Activated T-helper 17 cell treated with anti-CD3 and anti-CD28 coated beads, Interleukin-2, amount 50 U/mL, for 72 hours (primary cell): ENCODE data around the gene PDZD7. TPM values are rescaled to one million over a fixed set of nuclear protein-coding genes. Genes with fewer than 3 reads are reported as not detected.

Experiments
- ATAC-seq: fragments of 150-1000 bp; cut with Tn5 transposase; replicated peaks from 2 replicates; pipeline ENCODE4 v1.10.0; 2021; ENCODE audit warnings: mild to moderate bottlenecking, moderate library complexity
- H3K27ac Mint-ChIP-seq: one replicate; pipeline ENCODE4 v1.8.0; 2022; ENCODE audit warnings: mixed read lengths
- H3K27me3 Mint-ChIP-seq: one replicate; pipeline ENCODE4 v1.8.0; 2022; ENCODE audit warnings: mixed read lengths
- H3K36me3 Mint-ChIP-seq: one replicate; pipeline ENCODE4 v1.8.0; 2022; ENCODE audit warnings: low read depth, mild to moderate bottlenecking, mixed read lengths
- H3K4me1 Mint-ChIP-seq: one replicate; pipeline ENCODE4 v1.8.0; 2022; ENCODE audit warnings: mixed read lengths
- H3K4me3 Mint-ChIP-seq: one replicate; pipeline ENCODE4 v1.8.0; 2022; ENCODE audit warnings: mild to moderate bottlenecking, mixed read lengths
- H3K9me3 Mint-ChIP-seq: one replicate; pipeline ENCODE4 v1.8.0; 2022; ENCODE audit warnings: mixed read lengths
- total RNA-seq, 2 donors: library from RNA; stranded (reverse); gene quantifications; one replicate each; pipeline ENCODE4 v1.2.3, GENCODE V29; 2022

PDZD7 gene
- total RNA-seq, 2 donors from 2014 or later, result 0.48 to 2.9 TPM

DNA sequence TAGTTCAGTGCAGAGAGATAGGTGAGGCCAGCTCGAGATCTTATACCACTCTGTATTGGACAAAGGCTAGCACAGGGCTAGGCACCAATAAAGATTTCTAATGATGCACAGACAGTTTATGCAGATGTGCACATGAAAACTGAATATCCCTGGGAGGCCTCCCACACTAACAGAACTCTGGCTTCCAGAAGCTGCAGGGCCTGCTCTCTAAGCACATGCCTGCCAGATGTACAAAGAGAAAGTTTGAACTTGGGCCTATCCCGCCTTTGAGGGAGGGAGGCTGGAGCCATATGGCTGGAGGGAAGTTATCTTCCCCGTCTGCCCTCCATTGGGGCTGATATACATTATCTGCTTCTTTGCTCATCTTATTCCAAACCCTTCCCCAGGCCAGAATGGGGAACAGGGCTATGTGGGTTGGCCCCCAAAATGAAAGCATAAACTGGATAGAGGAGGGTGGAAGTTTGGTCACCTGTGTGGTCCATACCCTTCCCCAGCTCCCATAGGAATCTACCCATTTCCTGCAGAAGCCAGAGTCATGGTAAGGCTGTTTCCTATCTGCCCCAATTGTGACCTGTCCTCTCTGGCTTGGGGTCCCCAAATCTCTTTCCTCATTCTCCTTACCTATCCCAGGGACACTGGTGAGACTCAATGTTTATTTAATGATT is 34.7 kb upstream of the PDZD7 start:
- H3K4me3 Mint-ChIP-seq, result peak overlapping the region; percentile 80
- no peaks in the 10 kb centered on the region for H3K9me3 Mint-ChIP-seq
- H3K27me3 Mint-ChIP-seq, result peaks cover 22% of the 10 kb centered on the region
- H3K27ac Mint-ChIP-seq, result no peak overlapping the region
- no peaks in the 10 kb centered on the region for H3K36me3 Mint-ChIP-seq
- ATAC-seq, result no peak
- no peaks in the 10 kb centered on the region for H3K4me1 Mint-ChIP-seq

DNA sequence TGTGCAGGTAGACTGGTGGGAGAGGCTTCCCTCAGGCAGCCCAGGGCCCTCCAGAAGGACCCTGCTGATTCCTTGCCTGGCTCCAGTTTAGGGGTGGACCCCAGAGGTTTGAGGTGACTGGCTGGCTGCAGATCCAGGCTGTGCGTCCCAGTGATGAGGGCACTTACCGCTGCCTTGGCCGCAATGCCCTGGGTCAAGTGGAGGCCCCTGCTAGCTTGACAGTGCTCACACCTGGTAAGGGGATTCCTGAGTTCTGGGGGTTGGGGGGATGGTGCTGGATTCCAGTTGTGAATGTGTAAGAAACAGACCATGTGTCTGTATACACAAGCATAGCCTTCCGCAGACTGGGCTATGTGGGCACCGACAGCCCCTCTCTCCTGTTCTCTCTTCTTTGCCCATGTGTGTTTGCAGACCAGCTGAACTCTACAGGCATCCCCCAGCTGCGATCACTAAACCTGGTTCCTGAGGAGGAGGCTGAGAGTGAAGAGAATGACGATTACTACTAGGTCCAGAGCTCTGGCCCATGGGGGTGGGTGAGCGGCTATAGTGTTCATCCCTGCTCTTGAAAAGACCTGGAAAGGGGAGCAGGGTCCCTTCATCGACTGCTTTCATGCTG is 33.6 kb upstream of the PDZD7 start:
- ATAC-seq, result no peak
- H3K9me3 Mint-ChIP-seq, result no peaks in the 10 kb centered on the region
- H3K4me3 Mint-ChIP-seq, result no peak overlapping the region
- H3K27me3 Mint-ChIP-seq, result peaks cover 22% of the 10 kb centered on the region
- H3K4me1 Mint-ChIP-seq, result peaks cover 5% of the 10 kb centered on the region
- no peaks in the 10 kb centered on the region for H3K36me3 Mint-ChIP-seq
- no peak overlapping the region for H3K27ac Mint-ChIP-seq

DNA sequence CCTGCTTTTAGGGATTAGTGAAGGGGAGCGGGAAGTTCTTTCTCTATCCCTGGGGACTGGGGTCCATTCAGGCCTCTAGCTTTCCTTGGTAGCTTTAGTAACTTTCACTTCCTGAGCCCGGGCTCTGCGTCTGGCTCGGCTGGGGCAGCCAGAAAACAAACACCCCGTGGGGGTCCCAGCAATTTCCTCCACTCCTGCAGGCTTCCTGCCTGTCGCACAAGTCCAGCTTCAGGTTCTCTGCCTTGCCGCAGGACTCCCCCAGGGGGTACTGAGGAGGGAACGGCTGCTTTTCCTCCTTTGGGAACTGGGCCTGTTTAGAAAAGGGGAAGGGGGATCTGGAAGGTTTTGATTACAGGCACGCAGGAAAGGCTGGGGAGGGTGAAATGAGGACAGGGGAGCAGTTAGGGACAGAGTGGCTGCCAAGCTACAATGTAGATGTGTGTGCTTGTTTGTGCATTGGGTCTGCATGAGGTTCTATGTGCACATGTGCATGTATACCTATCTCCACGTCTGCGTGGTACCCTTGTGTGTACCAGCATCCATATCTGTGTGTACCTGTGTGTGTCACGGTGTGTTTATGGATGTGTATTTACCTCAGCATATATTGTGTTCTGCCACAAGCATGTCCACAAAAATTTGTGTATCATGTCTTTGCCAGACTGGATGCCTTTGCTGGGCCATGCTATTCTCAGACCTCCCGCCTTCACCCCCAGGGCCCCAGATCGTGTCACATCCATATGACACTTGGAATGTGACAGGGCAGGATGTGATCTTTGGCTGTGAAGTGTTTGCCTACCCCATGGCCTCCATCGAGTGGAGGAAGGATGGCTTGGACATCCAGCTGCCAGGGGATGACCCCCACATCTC is 32.9 kb upstream of the PDZD7 start:
- peaks cover 22% of the 10 kb centered on the region for H3K27me3 Mint-ChIP-seq
- H3K4me3 Mint-ChIP-seq, result peak overlapping the region; percentile 86
- no peak overlapping the region for H3K27ac Mint-ChIP-seq
- no peaks in the 10 kb centered on the region for H3K9me3 Mint-ChIP-seq
- no peak for ATAC-seq
- peaks cover 7% of the 10 kb centered on the region for H3K4me1 Mint-ChIP-seq
- H3K36me3 Mint-ChIP-seq, result no peaks in the 10 kb centered on the region

DNA sequence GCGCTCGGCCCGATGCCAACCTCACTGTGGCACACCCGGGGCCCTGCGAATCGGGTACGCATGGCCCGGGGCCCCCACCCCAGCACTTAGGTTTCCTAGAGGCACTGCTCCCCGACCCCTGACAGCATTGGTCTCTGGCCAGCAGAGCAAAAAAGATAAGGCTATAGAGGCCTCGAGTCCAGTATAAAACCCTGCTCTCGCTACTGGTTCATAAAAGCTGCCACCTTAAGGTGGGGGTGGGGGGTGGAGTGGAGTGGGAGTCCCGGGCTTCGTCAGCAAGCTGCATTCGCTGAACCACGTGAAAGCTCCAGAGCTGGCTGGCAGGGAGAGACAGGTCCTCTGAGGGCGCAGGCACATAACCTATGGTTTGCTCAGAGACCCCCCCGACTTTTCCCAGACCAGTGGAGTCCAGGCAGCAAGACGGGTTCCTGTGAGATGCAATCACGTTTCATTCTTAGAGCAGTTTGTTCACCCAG is 32.2 kb upstream of the PDZD7 start:
- Mint-ChIP-seq H3K4me3 (peak overlapping the region; percentile 86), H3K27ac (no peak overlapping the region), H3K27me3 (peaks cover 22% of the 10 kb centered on the region), H3K9me3 (no peaks in the 10 kb centered on the region), H3K4me1 (peaks cover 7% of the 10 kb centered on the region), H3K36me3 (no peaks in the 10 kb centered on the region)
- no peak for ATAC-seq

DNA sequence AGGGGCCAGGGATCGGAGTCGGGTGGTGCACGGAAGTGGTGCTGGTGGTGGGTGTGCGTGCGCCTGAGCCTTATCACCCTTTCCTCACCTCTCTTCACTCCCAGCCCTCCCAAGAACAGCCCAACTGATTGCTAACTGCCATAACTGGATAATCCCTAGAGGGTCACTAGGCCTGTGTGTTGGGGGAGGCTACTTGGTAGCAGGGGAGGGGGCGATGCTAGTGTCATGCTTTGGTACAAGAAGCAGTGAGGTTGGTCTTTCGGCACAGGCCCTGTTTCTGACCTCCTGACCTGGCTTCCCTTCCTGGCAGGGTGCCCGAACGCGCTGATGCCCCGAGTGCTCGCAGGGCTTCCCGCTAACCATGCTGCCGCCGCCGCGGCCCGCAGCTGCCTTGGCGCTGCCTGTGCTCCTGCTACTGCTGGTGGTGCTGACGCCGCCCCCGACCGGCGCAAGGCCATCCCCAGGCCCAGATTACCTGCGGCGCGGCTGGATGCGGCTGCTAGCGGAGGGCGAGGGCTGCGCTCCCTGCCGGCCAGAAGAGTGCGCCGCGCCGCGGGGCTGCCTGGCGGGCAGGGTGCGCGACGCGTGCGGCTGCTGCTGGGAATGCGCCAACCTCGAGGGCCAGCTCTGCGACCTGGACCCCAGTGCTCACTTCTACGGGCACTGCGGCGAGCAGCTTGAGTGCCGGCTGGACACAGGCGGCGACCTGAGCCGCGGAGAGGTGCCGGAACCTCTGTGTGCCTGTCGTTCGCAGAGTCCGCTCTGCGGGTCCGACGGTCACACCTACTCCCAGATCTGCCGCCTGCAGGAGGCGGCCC is 31.5 kb upstream of the PDZD7 start:
- Mint-ChIP-seq H3K4me3 (peak overlapping the region; percentile 86), H3K4me1 (peaks cover 7% of the 10 kb centered on the region), H3K36me3 (no peaks in the 10 kb centered on the region), H3K27ac (no peak overlapping the region), H3K9me3 (no peaks in the 10 kb centered on the region), H3K27me3 (peaks cover 22% of the 10 kb centered on the region)
- peak; percentile 43 for ATAC-seq

DNA sequence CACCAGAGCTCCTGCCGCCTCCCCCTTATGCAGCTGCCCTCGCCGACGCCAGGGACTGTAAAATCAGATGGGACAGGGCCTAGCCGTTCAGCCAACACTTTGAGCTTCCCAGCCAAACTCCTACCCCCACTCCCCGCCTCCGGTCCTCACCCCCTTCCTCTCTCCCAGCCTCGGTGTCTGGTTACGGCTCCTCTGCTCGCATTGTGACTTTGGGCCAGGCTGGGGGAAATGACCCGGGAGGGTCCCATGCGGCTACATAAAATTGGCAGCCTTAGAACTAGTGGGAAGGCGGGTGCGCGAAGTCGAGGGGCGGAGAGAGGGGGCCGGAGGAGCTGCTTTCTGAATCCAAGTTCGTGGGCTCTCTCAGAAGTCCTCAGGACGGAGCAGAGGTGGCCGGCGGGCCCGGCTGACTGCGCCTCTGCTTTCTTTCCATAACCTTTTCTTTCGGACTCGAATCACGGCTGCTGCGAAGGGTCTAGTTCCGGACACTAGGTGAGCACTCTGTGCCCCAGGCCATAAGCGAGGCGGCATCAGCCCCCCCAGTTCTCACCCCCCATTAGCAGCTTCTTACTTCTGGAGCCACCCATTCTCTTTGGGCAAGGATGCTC is 30.8 kb upstream of the PDZD7 start, which contains the start of gene KAZALD1:
Gene KAZALD1, plus strand, starts transcription at position 366 of the 608 bp plus-strand sequence. CDS start 604 bp downstream, outside the sequence.
- peak within 1 kb of the TSS; percentile 86 for H3K4me3 Mint-ChIP-seq
- H3K36me3 Mint-ChIP-seq, result no peaks in the 10 kb centered on the region
- no peak for ATAC-seq
- no peaks in the 10 kb centered on the region for H3K9me3 Mint-ChIP-seq
- H3K27ac Mint-ChIP-seq, result peak within 1 kb of the TSS; percentile 94
- peaks cover 7% of the 10 kb centered on the region for H3K4me1 Mint-ChIP-seq
- H3K27me3 Mint-ChIP-seq, result peaks cover 22% of the 10 kb centered on the region

DNA sequence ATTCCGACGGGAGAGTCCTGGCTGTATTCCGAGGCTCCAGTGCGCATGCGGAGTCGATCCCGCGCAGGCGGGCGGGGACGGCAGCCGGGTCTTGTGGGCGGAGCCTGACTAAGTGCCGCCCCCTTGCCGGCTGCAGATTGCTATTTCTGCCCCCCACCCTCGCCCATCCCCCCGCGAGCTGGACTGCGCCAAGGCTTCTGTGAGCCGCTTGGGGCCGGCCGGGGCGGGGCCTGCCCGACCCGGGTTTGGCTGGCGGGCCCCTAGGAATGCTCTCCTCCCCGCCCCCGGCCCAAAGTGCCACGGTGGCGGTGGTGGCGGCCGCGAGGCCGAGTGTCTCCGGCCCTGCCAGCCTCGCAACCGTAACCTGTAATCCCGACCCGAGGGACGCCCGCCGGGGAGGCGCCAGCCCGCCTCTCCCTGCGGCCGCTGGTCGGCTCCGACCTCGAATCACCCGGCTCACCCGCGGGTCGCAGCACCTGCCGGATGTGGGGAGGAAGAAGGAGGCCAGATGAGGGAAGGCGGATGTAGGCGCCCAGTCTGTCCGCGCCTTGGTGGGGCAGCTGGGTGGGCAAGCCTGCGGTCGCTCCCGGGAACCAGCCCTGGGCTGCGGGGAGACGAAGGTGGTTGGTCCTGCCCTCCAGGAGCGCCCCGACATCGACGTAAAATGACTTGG is 30.2 kb upstream of the PDZD7 start:
- H3K36me3 Mint-ChIP-seq, result no peaks in the 10 kb centered on the region
- peaks cover 21% of the 10 kb centered on the region for H3K27me3 Mint-ChIP-seq
- peak overlapping the region; percentile 94 for H3K27ac Mint-ChIP-seq
- no peaks in the 10 kb centered on the region for H3K9me3 Mint-ChIP-seq
- peak; percentile 74 for ATAC-seq
- H3K4me3 Mint-ChIP-seq, result peak overlapping the region; percentile 86
- peaks cover 7% of the 10 kb centered on the region for H3K4me1 Mint-ChIP-seq

DNA sequence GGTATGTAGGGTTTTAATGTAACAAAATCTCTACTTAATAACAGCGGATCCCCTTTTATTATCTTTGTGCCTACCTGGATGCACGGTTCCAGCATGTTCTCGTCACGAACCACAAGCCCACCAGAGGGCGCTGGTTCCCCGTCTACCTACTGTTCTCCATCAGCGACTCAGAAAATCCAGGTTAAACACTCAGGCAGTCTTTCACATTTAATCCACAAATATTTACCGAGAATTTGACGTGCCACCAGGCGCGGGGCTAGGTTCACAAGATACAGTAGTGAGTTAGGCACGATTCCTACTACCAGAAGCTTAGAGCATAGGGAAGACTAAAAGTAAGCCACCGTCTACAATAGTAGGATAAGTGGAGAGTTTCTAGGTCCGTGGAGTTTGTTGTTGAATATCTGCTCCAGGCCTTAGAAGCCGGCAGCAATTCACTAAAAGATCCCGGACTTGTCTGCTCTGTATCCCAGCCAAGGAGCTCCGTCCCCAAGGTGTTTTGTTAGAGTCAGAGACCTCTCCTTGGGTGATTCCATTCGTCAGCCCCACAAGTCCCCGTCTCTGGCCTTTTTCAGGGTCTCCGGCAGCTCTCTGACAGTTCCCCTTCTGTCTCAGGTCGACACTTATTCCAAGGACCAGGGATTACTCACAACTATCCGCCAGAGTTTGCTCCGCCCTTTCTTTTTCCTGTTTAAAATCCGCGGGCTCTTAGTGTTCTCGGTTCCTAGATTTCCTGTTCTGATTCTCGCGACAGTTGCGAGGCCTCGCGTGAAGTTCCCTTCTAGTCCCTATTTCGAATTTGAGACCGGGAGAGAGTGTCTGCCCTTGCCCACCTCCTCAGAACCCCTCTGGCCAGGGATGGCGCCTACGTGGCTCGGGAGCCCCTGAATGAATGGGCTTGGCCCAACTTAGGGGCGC is 29.4 kb upstream of the PDZD7 start:
- ATAC-seq, result peak; percentile 87
- Mint-ChIP-seq H3K4me1 (peaks cover 7% of the 10 kb centered on the region), H3K27ac (peak overlapping the region; percentile 94), H3K27me3 (peaks cover 15% of the 10 kb centered on the region), H3K36me3 (no peaks in the 10 kb centered on the region), H3K9me3 (no peaks in the 10 kb centered on the region), H3K4me3 (peak overlapping the region; percentile 86)

DNA sequence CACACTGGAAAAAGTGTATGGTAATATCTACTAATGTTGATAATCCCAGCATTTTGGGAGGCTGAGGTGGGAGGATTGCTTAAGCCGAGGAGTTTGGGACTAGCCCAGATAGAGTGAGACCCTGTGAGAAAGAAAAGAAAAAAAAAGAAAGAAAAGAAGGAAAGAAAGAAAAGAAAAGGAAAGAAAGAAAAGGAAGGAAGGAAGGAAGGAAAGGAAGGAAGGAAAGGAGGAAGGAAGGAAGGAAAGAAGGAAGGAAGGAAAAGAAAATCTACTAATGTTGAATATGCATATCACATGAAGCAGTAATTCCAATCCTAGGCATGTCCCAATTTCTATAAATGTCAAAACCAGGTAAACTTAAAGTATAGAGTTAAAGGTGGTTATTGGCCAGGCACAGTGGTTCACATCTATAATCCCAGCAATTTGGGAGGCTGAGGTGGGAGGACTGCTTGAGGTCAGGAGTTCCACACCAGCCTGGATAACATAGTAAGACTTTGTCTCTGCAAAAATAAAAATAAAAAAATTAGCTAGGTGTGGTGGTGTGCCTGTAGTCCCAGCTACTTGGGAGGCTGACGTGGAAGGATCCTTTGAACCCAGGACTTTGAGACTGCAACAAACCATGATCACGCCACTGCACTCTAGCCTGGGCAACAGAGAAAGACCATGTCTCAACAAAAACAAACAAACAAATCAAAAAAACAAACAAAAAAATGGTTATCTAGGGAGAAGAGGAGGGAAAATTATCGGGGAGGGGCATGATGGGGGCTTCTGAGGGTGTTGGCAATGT is 25.6 kb upstream of the PDZD7 start:
- ATAC-seq, result no peak
- Mint-ChIP-seq H3K27ac (no peak overlapping the region), H3K4me1 (peaks cover 7% of the 10 kb centered on the region), H3K36me3 (no peaks in the 10 kb centered on the region), H3K9me3 (no peaks in the 10 kb centered on the region), H3K4me3 (no peak overlapping the region), H3K27me3 (no peaks in the 10 kb centered on the region)

DNA sequence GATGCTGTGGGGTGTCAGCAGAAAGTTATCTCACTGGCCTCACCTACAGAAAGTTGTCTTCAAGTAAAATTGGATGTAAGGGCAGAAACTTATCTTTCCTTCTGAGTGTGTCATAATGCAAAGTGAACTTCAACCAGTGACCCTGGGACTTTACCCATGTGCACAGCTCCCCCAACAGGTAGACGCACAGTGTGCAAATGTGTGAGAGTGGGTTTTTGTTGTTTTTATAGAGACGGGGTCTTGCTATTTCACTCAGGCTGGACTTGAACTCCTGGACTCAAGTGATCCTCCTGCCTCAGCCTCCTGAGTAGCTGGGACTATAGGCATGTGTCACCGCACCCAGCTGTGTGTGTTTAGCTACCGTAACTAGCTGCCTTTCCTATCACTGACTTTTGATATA is 24.5 kb upstream of the PDZD7 start:
- H3K4me3 Mint-ChIP-seq, result no peak overlapping the region
- no peak for ATAC-seq
- peaks cover 5% of the 10 kb centered on the region for H3K27me3 Mint-ChIP-seq
- peaks cover 14% of the 10 kb centered on the region for H3K4me1 Mint-ChIP-seq
- no peaks in the 10 kb centered on the region for H3K9me3 Mint-ChIP-seq
- H3K36me3 Mint-ChIP-seq, result no peaks in the 10 kb centered on the region
- no peak overlapping the region for H3K27ac Mint-ChIP-seq

DNA sequence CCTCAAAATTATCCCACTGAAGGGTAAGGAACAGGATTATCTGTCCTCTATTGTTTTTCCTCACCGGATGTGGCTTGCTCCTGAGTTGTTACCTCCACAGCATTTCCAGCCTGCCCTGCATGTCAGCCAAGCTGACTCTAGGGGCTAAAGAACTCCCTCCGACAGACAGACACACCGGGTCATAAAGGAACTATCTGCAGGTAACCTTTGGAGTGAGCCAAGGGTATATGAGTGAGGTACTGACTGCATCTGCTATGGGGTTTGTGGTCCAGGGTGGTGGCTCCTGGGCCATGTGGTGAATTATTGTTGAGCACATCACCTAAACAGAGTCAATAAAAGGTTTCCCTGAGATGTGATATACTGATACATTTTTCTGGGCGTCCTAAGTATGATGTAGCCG is 23.9 kb upstream of the PDZD7 start:
- Mint-ChIP-seq H3K9me3 (no peaks in the 10 kb centered on the region), H3K36me3 (no peaks in the 10 kb centered on the region), H3K27ac (no peak overlapping the region), H3K27me3 (peaks cover 5% of the 10 kb centered on the region), H3K4me1 (peaks cover 13% of the 10 kb centered on the region), H3K4me3 (no peak overlapping the region)
- no peak for ATAC-seq

DNA sequence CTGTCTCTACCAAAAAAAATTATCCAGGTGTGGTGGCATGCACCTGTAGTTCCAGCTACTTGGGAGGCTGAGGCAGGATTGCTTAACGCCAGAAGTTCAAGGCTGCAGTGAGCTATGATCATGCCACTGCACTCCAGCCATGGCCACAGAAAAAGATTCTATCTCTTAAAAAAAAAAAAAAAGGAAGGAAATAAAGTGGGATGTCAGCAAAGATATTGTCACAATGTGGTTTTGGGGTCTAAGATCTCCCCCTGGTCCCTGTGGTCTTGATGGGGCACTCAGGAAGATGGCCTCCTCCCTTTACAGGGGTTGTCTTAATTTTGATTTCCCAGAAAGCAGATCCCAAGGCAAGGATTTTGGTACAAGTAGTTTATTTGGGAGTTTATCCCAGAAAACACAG is 23.4 kb upstream of the PDZD7 start:
- peaks cover 8% of the 10 kb centered on the region for H3K4me1 Mint-ChIP-seq

More for the DNA sequence above, 23.4 kb upstream of the PDZD7 start:
- Mint-ChIP-seq H3K27ac (no peak overlapping the region), H3K27me3 (peaks cover 10% of the 10 kb centered on the region), H3K36me3 (no peaks in the 10 kb centered on the region), H3K4me3 (no peak overlapping the region), H3K9me3 (no peaks in the 10 kb centered on the region)
- ATAC-seq, result no peak
